Neural progenitor cell (in vitro differentiated cells): ENCODE data around the gene LSM6.

Experiments
- EZH2 ChIP-seq: fragments of 200-600 bp; sonication (generic); IDR thresholded peaks from 2 replicates; pipeline ENCODE4 v1.6.1; 2017; ENCODE audit warnings: antibody characterized with exemption, mild to moderate bottlenecking, moderate library complexity
- EZH2phosphoT487 ChIP-seq: fragments of 200-600 bp; sonication (generic); IDR thresholded peaks from 2 replicates; pipeline ENCODE4 v1.6.1; 2017; ENCODE audit warnings: antibody characterized with exemption
- TF ChIP-seq, protein P1 (sequence below): fragments of 200-600 bp; sonication (generic); IDR thresholded peaks from 2 replicates; pipeline ENCODE4 v1.5.1; 2017; ENCODE audit warnings: antibody characterized with exemption, mild to moderate bottlenecking

DNA sequence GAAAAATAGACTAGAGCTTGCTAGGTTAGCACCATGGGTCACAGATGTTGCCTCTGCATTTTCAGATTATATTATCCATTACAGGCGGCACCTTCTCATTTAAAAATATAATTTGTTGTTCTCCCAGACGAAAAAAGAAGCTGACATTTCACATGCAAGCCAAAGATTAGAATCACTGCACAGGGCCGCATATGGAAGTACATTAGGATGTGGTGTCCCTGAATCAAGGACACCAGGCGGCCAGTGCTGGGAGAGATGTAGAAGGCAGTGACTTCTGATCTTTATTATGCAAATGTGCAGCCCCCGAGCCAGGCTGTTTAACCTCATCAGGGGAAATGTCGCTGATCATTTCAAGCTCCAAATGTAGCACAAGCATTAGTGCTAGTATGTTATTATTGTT is 61.6 kb downstream of the LSM6 start:
- TF ChIP-seq, protein P1, sequence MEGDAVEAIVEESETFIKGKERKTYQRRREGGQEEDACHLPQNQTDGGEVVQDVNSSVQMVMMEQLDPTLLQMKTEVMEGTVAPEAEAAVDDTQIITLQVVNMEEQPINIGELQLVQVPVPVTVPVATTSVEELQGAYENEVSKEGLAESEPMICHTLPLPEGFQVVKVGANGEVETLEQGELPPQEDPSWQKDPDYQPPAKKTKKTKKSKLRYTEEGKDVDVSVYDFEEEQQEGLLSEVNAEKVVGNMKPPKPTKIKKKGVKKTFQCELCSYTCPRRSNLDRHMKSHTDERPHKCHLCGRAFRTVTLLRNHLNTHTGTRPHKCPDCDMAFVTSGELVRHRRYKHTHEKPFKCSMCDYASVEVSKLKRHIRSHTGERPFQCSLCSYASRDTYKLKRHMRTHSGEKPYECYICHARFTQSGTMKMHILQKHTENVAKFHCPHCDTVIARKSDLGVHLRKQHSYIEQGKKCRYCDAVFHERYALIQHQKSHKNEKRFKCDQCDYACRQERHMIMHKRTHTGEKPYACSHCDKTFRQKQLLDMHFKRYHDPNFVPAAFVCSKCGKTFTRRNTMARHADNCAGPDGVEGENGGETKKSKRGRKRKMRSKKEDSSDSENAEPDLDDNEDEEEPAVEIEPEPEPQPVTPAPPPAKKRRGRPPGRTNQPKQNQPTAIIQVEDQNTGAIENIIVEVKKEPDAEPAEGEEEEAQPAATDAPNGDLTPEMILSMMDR: no peak
- TF ChIP-seq EZH2 (no peak), EZH2phosphoT487 (no peak)
